ENCODE data around the gene CDRT15.

Gene CDRT15

GRCh38 chr17:14245629-14246028, 9.0 kb upstream of the CDRT15 start:
- no peak for TF ChIP-seq CTCF (IDR thresholded peaks at IDR 0.05)

GRCh38 chr17:14245002-14245401, 8.3 kb upstream of the CDRT15 start:
- TF ChIP-seq CTCF (IDR thresholded peaks at IDR 0.05), result no peak

GRCh38 chr17:14228903-14229302, 7.8 kb downstream of the CDRT15 start:
- TF ChIP-seq CTCF (IDR thresholded peaks at IDR 0.05), result no peak

- no peak for TF ChIP-seq CTCF (IDR thresholded peaks at IDR 0.05)
These were observed 9.6 kb downstream of the CDRT15 start for GRCh38 chr17:14227052-14227451.

- TF ChIP-seq CTCF (IDR thresholded peaks at IDR 0.05), result no peak
These were observed 11.2 kb downstream of the CDRT15 start for GRCh38 chr17:14225254-14225980.

- no peak for TF ChIP-seq CTCF (IDR thresholded peaks at IDR 0.05)
These were observed 14.1 kb downstream of the CDRT15 start for GRCh38 chr17:14222611-14223010.

- no peak for TF ChIP-seq CTCF (IDR thresholded peaks at IDR 0.05)
These were observed 22.4 kb downstream of the CDRT15 start for GRCh38 chr17:14214271-14214670.

GRCh38 chr17:14212401-14212800, 24.3 kb downstream of the CDRT15 start:
- TF ChIP-seq CTCF (IDR thresholded peaks at IDR 0.05), result no peak

All from LNCAP (cell line).